ENCODE measurements around the gene GNAT1. TPM values are rescaled to one million over a fixed set of nuclear protein-coding genes. Genes with fewer than 3 reads are reported as not detected.
"Not testable (repeated sequence)": the region's sequence is repeated elsewhere in the genome, so short reads cannot be mapped to it uniquely, and the experiment has no call there.

Gene GNAT1
- polyA plus RNA-seq, 1 experiment, result not detected

- Histone ChIP-seq H3K4me3 (ENCODE audit: low read depth, low read length) (no peak overlapping the region), H3K27me3 (ENCODE audit: control insufficient read depth, insufficient read depth, low read length) (peaks cover 11% of the 10 kb centered on the region), H3K36me3 (ENCODE audit: control insufficient read depth, insufficient read depth, low read length) (no peaks in the 10 kb centered on the region)
- TF ChIP-seq, protein P1, sequence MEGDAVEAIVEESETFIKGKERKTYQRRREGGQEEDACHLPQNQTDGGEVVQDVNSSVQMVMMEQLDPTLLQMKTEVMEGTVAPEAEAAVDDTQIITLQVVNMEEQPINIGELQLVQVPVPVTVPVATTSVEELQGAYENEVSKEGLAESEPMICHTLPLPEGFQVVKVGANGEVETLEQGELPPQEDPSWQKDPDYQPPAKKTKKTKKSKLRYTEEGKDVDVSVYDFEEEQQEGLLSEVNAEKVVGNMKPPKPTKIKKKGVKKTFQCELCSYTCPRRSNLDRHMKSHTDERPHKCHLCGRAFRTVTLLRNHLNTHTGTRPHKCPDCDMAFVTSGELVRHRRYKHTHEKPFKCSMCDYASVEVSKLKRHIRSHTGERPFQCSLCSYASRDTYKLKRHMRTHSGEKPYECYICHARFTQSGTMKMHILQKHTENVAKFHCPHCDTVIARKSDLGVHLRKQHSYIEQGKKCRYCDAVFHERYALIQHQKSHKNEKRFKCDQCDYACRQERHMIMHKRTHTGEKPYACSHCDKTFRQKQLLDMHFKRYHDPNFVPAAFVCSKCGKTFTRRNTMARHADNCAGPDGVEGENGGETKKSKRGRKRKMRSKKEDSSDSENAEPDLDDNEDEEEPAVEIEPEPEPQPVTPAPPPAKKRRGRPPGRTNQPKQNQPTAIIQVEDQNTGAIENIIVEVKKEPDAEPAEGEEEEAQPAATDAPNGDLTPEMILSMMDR (IDR thresholded peaks at IDR 0.05; ENCODE audit: insufficient read depth, low read depth, low read length), result no peak
- CTCF ChIA-PET, result interaction anchor here (0.7 to 6.4 kb wide), 14 partner anchors 9 to 113 kb away, joined by 3 to 81 read pairs (median 4); no protein-coding TSS in a partner anchor
- POLR2A ChIA-PET, result interaction anchor here (0.6 kb wide), 1 partner anchor 69 kb away, joined by 4 read pairs; no protein-coding TSS in a partner anchor
- no peak for DNase-seq (ENCODE audit: low read depth)
Observed at GRCh38 chr3:50210510-50211367, 19.3 kb downstream of the GNAT1 start.

GRCh38 chr3:50211368-50211717, 19.9 kb downstream of the GNAT1 start:
- not testable (repeated sequence) for H3K36me3 ChIP-seq (ENCODE audit: control insufficient read depth, insufficient read depth, low read length); DNase-seq (ENCODE audit: low read depth); H3K4me3 ChIP-seq (ENCODE audit: low read depth, low read length); H3K27me3 ChIP-seq (ENCODE audit: control insufficient read depth, insufficient read depth, low read length)
- ChIA-PET CTCF (interaction anchor here (0.7 to 6.4 kb wide), 11 partner anchors 10 to 113 kb away, joined by 3 to 81 read pairs (median 4); no protein-coding TSS in a partner anchor), POLR2A (interaction anchor here (0.6 kb wide), 1 partner anchor 68 kb away, joined by 4 read pairs; no protein-coding TSS in a partner anchor)

GRCh38 chr3:50211930-50212329, 20.5 kb downstream of the GNAT1 start:
- CTCF ChIA-PET, result interaction anchor here (0.7 to 6.4 kb wide), 7 partner anchors 9 to 73 kb away, joined by 3 to 81 read pairs (median 4); no protein-coding TSS in a partner anchor
- no peak for DNase-seq (ENCODE audit: low read depth)
- no peak overlapping the region for H3K4me3 ChIP-seq (ENCODE audit: low read depth, low read length)
- TF ChIP-seq, protein P1 (IDR thresholded peaks at IDR 0.05; ENCODE audit: insufficient read depth, low read depth, low read length), result no peak
- POLR2A ChIA-PET, result no interaction called here
- peaks cover 4% of the 10 kb centered on the region for H3K27me3 ChIP-seq (ENCODE audit: control insufficient read depth, insufficient read depth, low read length)
- no peaks in the 10 kb centered on the region for H3K36me3 ChIP-seq (ENCODE audit: control insufficient read depth, insufficient read depth, low read length)

DNA sequence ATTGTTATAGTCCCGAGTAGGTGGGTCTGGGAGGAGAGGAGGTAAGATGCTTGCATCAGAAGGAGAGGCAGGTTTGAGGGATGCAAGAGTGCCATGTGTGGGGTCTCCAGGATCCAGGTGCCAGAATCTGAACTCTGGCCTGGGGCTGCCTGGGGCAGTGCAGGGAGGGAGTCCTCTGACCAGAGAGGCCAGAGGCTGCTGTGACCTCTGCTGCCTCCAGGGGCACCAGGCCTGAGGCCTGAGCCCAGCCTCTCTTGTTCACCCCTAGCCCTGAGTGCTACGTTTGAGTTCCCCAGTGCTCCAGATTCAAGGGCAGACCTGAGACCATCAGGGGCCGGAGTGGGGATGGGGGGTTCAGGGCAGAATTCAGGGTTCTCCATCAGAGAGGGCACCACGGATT, 21.1 kb downstream of the GNAT1 start:
- 0 out of 2 replicates have a peak, but pooled peaks cover 2% of the 10 kb centered on the region for H3K27me3 ChIP-seq (ENCODE audit: control insufficient read depth, insufficient read depth, low read length)

GRCh38 chr3:50212971-50213370, 21.6 kb downstream of the GNAT1 start:
- ChIA-PET CTCF (interaction anchor here (1.3 to 6.4 kb wide), 5 partner anchors 8 to 47 kb away, joined by 3 to 81 read pairs (median 14); no protein-coding TSS in a partner anchor), POLR2A (no interaction called here)
- TF ChIP-seq, protein P1 (IDR thresholded peaks at IDR 0.05; ENCODE audit: insufficient read depth, low read depth, low read length), result no peak
- DNase-seq (ENCODE audit: low read depth), result no peak
- H3K4me3 ChIP-seq (ENCODE audit: low read depth, low read length), result no peak overlapping the region
- 0 out of 2 replicates have a peak, but pooled peaks cover 3% of the 10 kb centered on the region for H3K27me3 ChIP-seq (ENCODE audit: control insufficient read depth, insufficient read depth, low read length)
- H3K36me3 ChIP-seq (ENCODE audit: control insufficient read depth, insufficient read depth, low read length), result no peaks in the 10 kb centered on the region

More for the DNA sequence above, 21.1 kb downstream of the GNAT1 start:
- H3K4me3 ChIP-seq (ENCODE audit: low read depth, low read length), result no peak overlapping the region
- POLR2A ChIA-PET, result no interaction called here
- no peaks in the 10 kb centered on the region for H3K36me3 ChIP-seq (ENCODE audit: control insufficient read depth, insufficient read depth, low read length)
- TF ChIP-seq, protein P1 (IDR thresholded peaks at IDR 0.05; ENCODE audit: insufficient read depth, low read depth, low read length), result no peak
- DNase-seq (ENCODE audit: low read depth), result no peak
- CTCF ChIA-PET, result interaction anchor here (0.7 to 6.4 kb wide), 8 partner anchors 8 to 47 kb away, joined by 3 to 81 read pairs (median 9); no protein-coding TSS in a partner anchor

Data from BJ (cell line).